Measurements from ENCODE around the gene UNC5CL. TPM values are rescaled to one million over a fixed set of nuclear protein-coding genes. Genes with fewer than 3 reads are reported as not detected.

The UNC5CL gene
- total RNA-seq, 1 donor from 2014 or later, result 1.4 TPM

- Histone ChIP-seq H3K27ac (no peak overlapping the region), H3K9me3 (no peaks in the 10 kb centered on the region), H3K36me3 (no peaks in the 10 kb centered on the region), H3K27me3 (no peaks in the 10 kb centered on the region), H3K4me3 (no peak overlapping the region), H3K4me1 (no peaks in the 10 kb centered on the region)
- intact Hi-C loops (cut with DNase I), result no loop called here
- DNase-seq (no peak), ATAC-seq (no peak)
- no peak for TF ChIP-seq CTCF (IDR thresholded peaks at IDR 0.05)
Measured at GRCh38 chr6:41054511-41054910, 15.5 kb upstream of the UNC5CL start.

- no peak for DNase-seq
- H3K27ac ChIP-seq, result no peak within 1 kb of the TSS
Measured at GRCh38 chr6:41053041-41053440, 14.0 kb upstream of the UNC5CL start, which contains the start of gene APOBEC2. TSS of gene APOBEC2 (plus strand) at chr6:41053202. CDS start at chr6:41053348, 146 bp downstream.

GRCh38 chr6:41051873-41052272 is 12.9 kb upstream of the UNC5CL start:
- Histone ChIP-seq H3K36me3 (no peaks in the 10 kb centered on the region), H3K27me3 (no peaks in the 10 kb centered on the region), H3K4me1 (no peaks in the 10 kb centered on the region), H3K4me3 (no peak overlapping the region), H3K27ac (no peak overlapping the region), H3K9me3 (no peaks in the 10 kb centered on the region)
- DNase-seq, result no peak
- ATAC-seq, result peak; percentile 20
- no peak for TF ChIP-seq CTCF (IDR thresholded peaks at IDR 0.05)
- intact Hi-C loops (cut with DNase I), result no loop called here

More at GRCh38 chr6:41053041-41053440, 14.0 kb upstream of the UNC5CL start, which contains the start of gene APOBEC2:
- intact Hi-C loops (cut with DNase I), result no loop called here
- Histone ChIP-seq H3K36me3 (no peaks in the 10 kb centered on the region), H3K4me3 (no peak within 1 kb of the TSS), H3K4me1 (no peaks in the 10 kb centered on the region), H3K9me3 (no peaks in the 10 kb centered on the region), H3K27me3 (no peaks in the 10 kb centered on the region)
- TF ChIP-seq CTCF (IDR thresholded peaks at IDR 0.05), result no peak
- ATAC-seq, result no peak

GRCh38 chr6:41050536-41050935 is 11.5 kb upstream of the UNC5CL start:
- H3K4me3 ChIP-seq, result no peak overlapping the region
- TF ChIP-seq CTCF (IDR thresholded peaks at IDR 0.05), result no peak
- intact Hi-C loops (cut with DNase I), result no loop called here
- no peak for ATAC-seq
- H3K4me1 ChIP-seq, result no peaks in the 10 kb centered on the region
- no peak overlapping the region for H3K27ac ChIP-seq
- H3K36me3 ChIP-seq, result no peaks in the 10 kb centered on the region
- no peak for DNase-seq
- H3K9me3 ChIP-seq, result no peaks in the 10 kb centered on the region
- H3K27me3 ChIP-seq, result no peaks in the 10 kb centered on the region

- no peaks in the 10 kb centered on the region for H3K27me3 ChIP-seq
- no peaks in the 10 kb centered on the region for H3K4me1 ChIP-seq
- H3K4me3 ChIP-seq, result no peak overlapping the region
- no peaks in the 10 kb centered on the region for H3K36me3 ChIP-seq
- H3K27ac ChIP-seq, result no peak overlapping the region
- DNase-seq (no peak), ATAC-seq (no peak)
- no peaks in the 10 kb centered on the region for H3K9me3 ChIP-seq
- TF ChIP-seq CTCF (IDR thresholded peaks at IDR 0.05), result no peak
- intact Hi-C loops (cut with DNase I), result no loop called here
Measured at GRCh38 chr6:41049955-41050354, 10.9 kb upstream of the UNC5CL start.

GRCh38 chr6:41049521-41049920 is 10.5 kb upstream of the UNC5CL start:
- H3K4me1 ChIP-seq, result no peaks in the 10 kb centered on the region
- DNase-seq, result no peak

More at GRCh38 chr6:41049521-41049920, 10.5 kb upstream of the UNC5CL start:
- Histone ChIP-seq H3K27ac (no peak overlapping the region), H3K9me3 (no peaks in the 10 kb centered on the region), H3K36me3 (no peaks in the 10 kb centered on the region), H3K4me3 (no peak overlapping the region), H3K27me3 (no peaks in the 10 kb centered on the region)
- intact Hi-C loops (cut with DNase I), result no loop called here
- no peak for ATAC-seq
- TF ChIP-seq CTCF (IDR thresholded peaks at IDR 0.05), result no peak
